Measurements from ENCODE around the gene TSTD2. TPM values are rescaled to one million over a fixed set of nuclear protein-coding genes. Genes with fewer than 3 reads are reported as not detected.
"Not testable (repeated sequence)": the region's sequence is repeated elsewhere in the genome, so short reads cannot be mapped to it uniquely, and the experiment has no call there.

TSTD2 gene
- total and polyA plus RNA-seq, 4 donors = 9.4 to 26.6 (median 14.1) TPM

- H3K36me3 ChIP-seq (ENCODE audit: control insufficient read depth in 4 of 4, insufficient read depth in 4 of 4, low read length in 4 of 4); ATAC-seq (ENCODE audit: insufficient read depth, low FRiP score); DNase-seq; H3K4me1 ChIP-seq (ENCODE audit: control insufficient read depth in 5 of 5, insufficient read depth in 5 of 5, low read length in 5 of 5); H3K9me3 ChIP-seq (ENCODE audit: control insufficient read depth in 4 of 4, insufficient read depth in 3 of 4, low read length in 3 of 4); H3K27ac ChIP-seq (ENCODE audit: low read depth in 1 of 2, low read length in 1 of 2); H3K4me3 ChIP-seq; H3K9ac ChIP-seq (ENCODE audit: insufficient read depth in 1 of 2, low read length in 2 of 2); H3K27me3 ChIP-seq (ENCODE audit: control insufficient read depth in 3 of 3, insufficient read depth in 3 of 3, low read length in 2 of 3): not testable (repeated sequence)
- no CpG with 5 or more reads among the region's 2 CpGs for WGBS, 2 donors
Measured at GRCh38 chr9:97584778-97585177, 48.4 kb downstream of the TSTD2 start.

- 67% methylated on average over 1 of the region's 3 CpGs; no CpG with 5 or more reads in 1 of the 2 donors for WGBS, 2 donors
- not testable (repeated sequence) for ATAC-seq (ENCODE audit: insufficient read depth, low FRiP score); DNase-seq; H3K4me1 ChIP-seq (ENCODE audit: control insufficient read depth in 5 of 5, insufficient read depth in 5 of 5, low read length in 5 of 5); H3K4me3 ChIP-seq; H3K27ac ChIP-seq (ENCODE audit: low read depth in 1 of 2, low read length in 1 of 2); H3K27me3 ChIP-seq (ENCODE audit: control insufficient read depth in 3 of 3, insufficient read depth in 3 of 3, low read length in 2 of 3); H3K36me3 ChIP-seq (ENCODE audit: control insufficient read depth in 4 of 4, insufficient read depth in 4 of 4, low read length in 4 of 4); H3K9ac ChIP-seq (ENCODE audit: insufficient read depth in 1 of 2, low read length in 2 of 2); H3K9me3 ChIP-seq (ENCODE audit: control insufficient read depth in 4 of 4, insufficient read depth in 3 of 4, low read length in 3 of 4)
Measured at GRCh38 chr9:97581590-97581989, 51.6 kb downstream of the TSTD2 start.

DNA sequence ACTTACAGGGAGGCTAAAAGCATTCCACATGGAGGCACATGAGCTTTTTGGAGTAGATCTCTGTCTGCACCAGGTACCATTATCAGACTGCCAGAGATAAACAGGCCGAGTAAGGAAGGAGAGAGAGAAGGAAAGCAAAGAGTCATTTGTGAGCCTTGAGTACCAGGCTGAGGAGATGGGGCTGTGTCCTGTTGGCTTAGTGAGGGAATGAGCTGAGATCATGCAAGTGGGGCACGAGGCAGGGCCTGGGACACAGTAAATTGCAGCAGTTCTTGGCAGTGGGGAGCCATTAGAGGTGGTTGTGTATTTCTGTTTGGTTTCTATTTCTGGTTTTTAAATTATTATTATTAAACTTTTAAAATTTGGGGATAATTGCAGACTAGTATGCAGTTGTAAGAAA, 53.3 kb downstream of the TSTD2 start:
- DNase-seq (no peak), ATAC-seq (ENCODE audit: insufficient read depth, low FRiP score) (no peak)
- Histone ChIP-seq H3K4me3 (no peak overlapping the region), H3K27ac (ENCODE audit: low read depth in 1 of 2, low read length in 1 of 2) (no peak overlapping the region), H3K4me1 (ENCODE audit: control insufficient read depth in 5 of 5, insufficient read depth in 5 of 5, low read length in 5 of 5) (no peaks in the 10 kb centered on the region), H3K9ac (ENCODE audit: insufficient read depth in 1 of 2, low read length in 2 of 2) (no peak overlapping the region), H3K36me3 (ENCODE audit: control insufficient read depth in 4 of 4, insufficient read depth in 4 of 4, low read length in 4 of 4) (peaks cover 0 to 2% (median 0%) of the 10 kb centered on the region in 4 donors), H3K27me3 (ENCODE audit: control insufficient read depth in 3 of 3, insufficient read depth in 3 of 3, low read length in 2 of 3) (no peaks in the 10 kb centered on the region), H3K9me3 (ENCODE audit: control insufficient read depth in 4 of 4, insufficient read depth in 3 of 4, low read length in 3 of 4) (no peaks in the 10 kb centered on the region)
- TF ChIP-seq, protein P1, sequence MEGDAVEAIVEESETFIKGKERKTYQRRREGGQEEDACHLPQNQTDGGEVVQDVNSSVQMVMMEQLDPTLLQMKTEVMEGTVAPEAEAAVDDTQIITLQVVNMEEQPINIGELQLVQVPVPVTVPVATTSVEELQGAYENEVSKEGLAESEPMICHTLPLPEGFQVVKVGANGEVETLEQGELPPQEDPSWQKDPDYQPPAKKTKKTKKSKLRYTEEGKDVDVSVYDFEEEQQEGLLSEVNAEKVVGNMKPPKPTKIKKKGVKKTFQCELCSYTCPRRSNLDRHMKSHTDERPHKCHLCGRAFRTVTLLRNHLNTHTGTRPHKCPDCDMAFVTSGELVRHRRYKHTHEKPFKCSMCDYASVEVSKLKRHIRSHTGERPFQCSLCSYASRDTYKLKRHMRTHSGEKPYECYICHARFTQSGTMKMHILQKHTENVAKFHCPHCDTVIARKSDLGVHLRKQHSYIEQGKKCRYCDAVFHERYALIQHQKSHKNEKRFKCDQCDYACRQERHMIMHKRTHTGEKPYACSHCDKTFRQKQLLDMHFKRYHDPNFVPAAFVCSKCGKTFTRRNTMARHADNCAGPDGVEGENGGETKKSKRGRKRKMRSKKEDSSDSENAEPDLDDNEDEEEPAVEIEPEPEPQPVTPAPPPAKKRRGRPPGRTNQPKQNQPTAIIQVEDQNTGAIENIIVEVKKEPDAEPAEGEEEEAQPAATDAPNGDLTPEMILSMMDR (IDR thresholded peaks at IDR 0.05; ENCODE audit: control extremely low read depth, extremely low read depth) = no peak
- WGBS, 2 donors = 68 to 73% methylated on average over 2 of the region's 2 CpGs

DNA sequence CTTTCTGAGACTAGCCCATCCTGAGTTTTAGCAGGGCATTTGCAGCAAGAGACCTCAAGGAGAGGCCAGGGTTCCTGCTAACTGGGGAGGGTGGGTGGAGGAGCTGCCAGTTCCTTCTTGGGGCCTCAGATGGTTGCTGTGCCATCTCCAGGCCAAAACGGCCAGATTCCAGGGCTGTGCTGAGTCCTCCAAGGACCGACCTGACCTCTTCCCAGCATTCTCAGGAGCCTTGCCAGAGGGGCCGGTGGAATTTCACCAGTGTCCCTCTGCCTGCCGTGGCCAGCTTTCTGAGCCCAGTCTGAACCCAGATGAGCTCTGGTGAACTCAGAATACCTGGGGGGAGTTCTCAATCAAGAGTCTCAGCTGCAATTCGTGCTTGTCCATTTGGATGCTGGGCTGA, 54.3 kb downstream of the TSTD2 start:
- 77 to 93% methylated on average over 5 of the region's 5 CpGs for WGBS, 2 donors
- no peaks in the 10 kb centered on the region for H3K27me3 ChIP-seq (ENCODE audit: control insufficient read depth in 3 of 3, insufficient read depth in 3 of 3, low read length in 2 of 3)
- H3K27ac ChIP-seq (ENCODE audit: low read depth in 1 of 2, low read length in 1 of 2) = no peak overlapping the region
- ATAC-seq (ENCODE audit: insufficient read depth, low FRiP score) (no peak), DNase-seq (no peak)
- no peaks in the 10 kb centered on the region for H3K9me3 ChIP-seq (ENCODE audit: control insufficient read depth in 4 of 4, insufficient read depth in 3 of 4, low read length in 3 of 4)
- H3K36me3 ChIP-seq (ENCODE audit: control insufficient read depth in 4 of 4, insufficient read depth in 4 of 4, low read length in 4 of 4) = peaks cover 0 to 2% (median 0%) of the 10 kb centered on the region in 4 donors
- H3K4me1 ChIP-seq (ENCODE audit: control insufficient read depth in 5 of 5, insufficient read depth in 5 of 5, low read length in 5 of 5) = no peaks in the 10 kb centered on the region
- H3K9ac ChIP-seq (ENCODE audit: insufficient read depth in 1 of 2, low read length in 2 of 2) = no peak overlapping the region
- no peak overlapping the region for H3K4me3 ChIP-seq
- TF ChIP-seq, protein P1 (IDR thresholded peaks at IDR 0.05; ENCODE audit: control extremely low read depth, extremely low read depth) = no peak

DNA sequence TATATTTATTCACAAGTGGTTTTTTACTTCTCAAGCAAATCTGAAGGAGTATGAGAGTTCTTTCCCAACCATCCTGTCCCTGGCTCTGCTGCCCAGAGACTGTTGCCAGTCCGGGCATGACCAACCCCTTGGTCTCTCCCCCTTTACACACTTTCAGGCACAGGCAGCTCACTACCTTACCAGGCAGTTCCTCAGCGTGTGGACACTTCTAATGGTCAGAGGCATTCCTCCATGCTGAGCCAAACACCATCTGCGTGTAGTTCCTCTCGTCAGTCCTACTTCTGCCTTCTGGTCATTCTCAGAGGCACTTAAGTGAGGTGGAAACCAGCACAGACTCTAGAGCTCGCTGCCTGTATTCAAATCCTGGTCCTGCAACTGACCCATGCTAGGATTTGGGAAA, 56.1 kb downstream of the TSTD2 start:
- no peak overlapping the region for H3K4me3 ChIP-seq
- WGBS, 2 donors = 75 to 80% methylated on average over 5 of the region's 5 CpGs
- H3K9ac ChIP-seq (ENCODE audit: insufficient read depth in 1 of 2, low read length in 2 of 2) = no peak overlapping the region
- no peak for DNase-seq
- peaks cover 0 to 6% (median 0%) of the 10 kb centered on the region in 4 donors for H3K36me3 ChIP-seq (ENCODE audit: control insufficient read depth in 4 of 4, insufficient read depth in 4 of 4, low read length in 4 of 4)
- no peak overlapping the region for H3K27ac ChIP-seq (ENCODE audit: low read depth in 1 of 2, low read length in 1 of 2)
- no peaks in the 10 kb centered on the region for H3K9me3 ChIP-seq (ENCODE audit: control insufficient read depth in 4 of 4, insufficient read depth in 3 of 4, low read length in 3 of 4)
- no peaks in the 10 kb centered on the region for H3K27me3 ChIP-seq (ENCODE audit: control insufficient read depth in 3 of 3, insufficient read depth in 3 of 3, low read length in 2 of 3)
- ATAC-seq (ENCODE audit: insufficient read depth, low FRiP score) = no peak
- no peaks in the 10 kb centered on the region for H3K4me1 ChIP-seq (ENCODE audit: control insufficient read depth in 5 of 5, insufficient read depth in 5 of 5, low read length in 5 of 5)
- TF ChIP-seq, protein P1 (IDR thresholded peaks at IDR 0.05; ENCODE audit: control extremely low read depth, extremely low read depth) = no peak
